Neural crest cell (in vitro differentiated cells): ENCODE measurements around the gene FCGR2B. TPM values are rescaled to one million over a fixed set of nuclear protein-coding genes. Genes with fewer than 3 reads are reported as not detected.
A peak's percentile ranks its signal among the peaks of the same experiment; 100 is the strongest.

Experiments
- DNase-seq: peaks from one replicate; pipeline ENCODE4 v3.0.0; 2021; ENCODE audit warnings: low read depth, mixed read lengths, low spot score
- H3K27ac Mint-ChIP-seq: one replicate; pipeline ENCODE4 v1.8.0; 2021; ENCODE audit warnings: mild to moderate bottlenecking, mixed read lengths; ENCODE audit not compliant: unreplicated experiment
- H3K27me3 Mint-ChIP-seq: 2 replicates; pipeline ENCODE4 v1.8.0; 2021; ENCODE audit warnings: low read depth, mild to moderate bottlenecking, mixed read lengths
- H3K36me3 Mint-ChIP-seq: 2 replicates; pipeline ENCODE4 v1.8.0; 2021; ENCODE audit warnings: low read depth, mild to moderate bottlenecking, mixed read lengths
- H3K4me1 Mint-ChIP-seq: 2 replicates; pipeline ENCODE4 v1.8.0; 2021; ENCODE audit warnings: mixed read lengths
- H3K4me3 Mint-ChIP-seq: one replicate; pipeline ENCODE4 v1.8.0; 2021; ENCODE audit warnings: mild to moderate bottlenecking, mixed read lengths
- H3K9me3 Mint-ChIP-seq: 2 replicates; pipeline ENCODE4 v1.8.0; 2021; ENCODE audit warnings: mixed read lengths
- CTCF ChIP-seq: fragments of 200-600 bp; sonication (generic); conservative IDR thresholded peaks from 2 replicates; pipeline ENCODE4 v1.5.0; 2021; ENCODE audit warnings: antibody characterized with exemption, mild to moderate bottlenecking
- total RNA-seq: library from RNA; stranded (reverse); gene quantifications from 2 replicates; pipeline ENCODE4 v1.2.1, GENCODE V29; 2021

FCGR2B gene
- total RNA-seq, 1 donor from 2014 or later, result not detected

DNA sequence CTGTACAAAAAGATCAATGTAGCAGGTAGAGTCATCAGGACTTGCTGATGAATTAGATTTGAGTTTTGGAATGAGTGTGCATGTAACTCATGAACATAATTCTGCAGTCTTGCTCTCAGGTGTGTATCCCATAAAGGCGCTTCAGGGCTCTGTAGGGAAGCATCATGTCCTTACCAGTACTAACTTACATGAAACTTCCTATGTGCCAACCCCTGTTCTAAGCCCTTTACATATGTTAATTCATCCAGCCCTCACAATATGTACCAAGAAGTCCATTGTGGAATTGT lies 56.3 kb downstream of the FCGR2B start:
- Mint-ChIP-seq H3K27me3 (peaks cover 90% of the 10 kb centered on the region), H3K4me1 (no peaks in the 10 kb centered on the region), H3K9me3 (no peaks in the 10 kb centered on the region), H3K36me3 (no peaks in the 10 kb centered on the region), H3K27ac (no peak overlapping the region), H3K4me3 (no peak overlapping the region)
- DNase-seq, result no peak
- TF ChIP-seq CTCF, result no peak

GRCh38 chr1:161720422-161720821 lies 57.5 kb downstream of the FCGR2B start:
- Mint-ChIP-seq H3K4me1 (no peaks in the 10 kb centered on the region), H3K9me3 (no peaks in the 10 kb centered on the region), H3K27ac (no peak overlapping the region), H3K27me3 (peaks cover 89% of the 10 kb centered on the region), H3K36me3 (no peaks in the 10 kb centered on the region), H3K4me3 (no peak overlapping the region)
- no peak for DNase-seq
- no peak for TF ChIP-seq CTCF

DNA sequence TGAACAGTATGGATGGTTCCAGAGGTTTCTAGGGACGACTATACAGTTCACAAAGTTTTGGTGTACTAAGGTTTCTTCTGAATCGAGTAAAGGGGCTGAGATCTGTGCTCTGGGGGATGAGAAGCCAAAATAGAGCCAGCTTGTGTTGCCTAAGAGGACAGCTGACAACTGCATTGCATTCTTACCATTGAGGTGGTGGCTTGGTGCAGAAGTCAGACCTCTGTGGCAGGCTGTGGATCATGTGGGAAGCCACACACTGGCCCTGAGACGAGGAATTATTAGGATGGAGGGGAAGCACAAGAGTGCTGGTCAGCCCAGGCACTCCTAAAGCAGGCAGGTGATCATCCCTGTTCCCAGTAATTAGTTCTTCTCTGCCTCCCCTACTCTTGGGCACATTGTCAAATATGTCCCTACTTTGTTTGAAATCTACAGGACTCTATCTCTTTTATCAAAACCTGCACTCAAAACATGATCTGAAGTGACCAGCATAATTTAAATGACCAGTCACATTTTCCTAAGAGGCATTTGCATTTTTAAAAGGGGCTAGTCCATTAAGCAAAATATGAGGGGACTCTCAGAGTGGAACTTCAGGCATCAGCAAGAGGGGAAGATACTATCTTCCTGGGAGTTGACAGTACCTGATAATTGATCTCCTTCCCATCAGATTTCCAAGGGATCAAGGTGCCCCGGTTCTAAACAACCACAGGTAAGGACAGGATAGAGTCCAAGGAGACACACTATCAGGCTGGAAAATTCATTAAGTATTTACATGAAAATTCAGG lies 58.2 kb downstream of the FCGR2B start, which contains the start of gene FCRLB:
TSS of gene FCRLB (plus strand) at position 589 of the 782 bp plus-strand sequence. CDS start 1,129 bp downstream, outside the sequence.
- H3K36me3 Mint-ChIP-seq, result no peaks in the 10 kb centered on the region
- H3K4me1 Mint-ChIP-seq, result peaks cover 7% of the 10 kb centered on the region
- peaks cover 89% of the 10 kb centered on the region for H3K27me3 Mint-ChIP-seq
- no peaks in the 10 kb centered on the region for H3K9me3 Mint-ChIP-seq
- no peak within 1 kb of the TSS for H3K27ac Mint-ChIP-seq
- peak within 1 kb of the TSS; percentile 14 for H3K4me3 Mint-ChIP-seq
- no peak for DNase-seq
- no peak for TF ChIP-seq CTCF

DNA sequence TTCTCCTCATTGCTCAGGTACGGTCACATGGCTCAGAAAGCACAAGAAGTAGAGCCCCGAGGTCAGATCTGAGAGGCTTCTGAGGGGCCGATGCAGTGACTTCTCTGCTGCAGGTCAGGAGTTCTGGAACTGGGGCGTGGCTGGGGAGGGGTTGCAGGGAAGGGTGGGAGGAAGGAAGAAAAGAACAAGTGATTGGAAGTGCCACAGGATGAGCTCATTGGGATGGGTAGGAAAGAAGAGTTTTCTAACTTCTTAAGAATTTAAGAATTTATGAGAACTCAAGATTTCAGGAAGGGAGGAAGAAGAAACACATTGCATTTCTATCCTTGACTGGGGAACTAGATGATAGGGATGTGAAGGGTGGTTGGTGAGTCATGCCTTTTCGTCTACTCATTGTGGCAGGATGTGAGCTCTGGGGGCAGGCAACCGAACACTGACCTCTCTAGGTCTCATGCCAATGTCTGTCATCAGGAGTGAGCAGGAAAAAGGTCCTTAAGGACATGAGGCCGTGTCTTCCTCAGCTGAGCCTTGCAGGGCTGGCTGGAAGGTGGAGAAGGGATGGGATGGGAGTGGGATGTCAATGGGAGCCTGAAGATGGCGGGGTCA lies 58.9 kb downstream of the FCGR2B start:
- Mint-ChIP-seq H3K27ac (no peak overlapping the region), H3K27me3 (peaks cover 85% of the 10 kb centered on the region), H3K4me1 (peaks cover 8% of the 10 kb centered on the region), H3K4me3 (peak overlapping the region; percentile 14), H3K36me3 (no peaks in the 10 kb centered on the region), H3K9me3 (no peaks in the 10 kb centered on the region)
- TF ChIP-seq CTCF, result no peak
- DNase-seq, result no peak

DNA sequence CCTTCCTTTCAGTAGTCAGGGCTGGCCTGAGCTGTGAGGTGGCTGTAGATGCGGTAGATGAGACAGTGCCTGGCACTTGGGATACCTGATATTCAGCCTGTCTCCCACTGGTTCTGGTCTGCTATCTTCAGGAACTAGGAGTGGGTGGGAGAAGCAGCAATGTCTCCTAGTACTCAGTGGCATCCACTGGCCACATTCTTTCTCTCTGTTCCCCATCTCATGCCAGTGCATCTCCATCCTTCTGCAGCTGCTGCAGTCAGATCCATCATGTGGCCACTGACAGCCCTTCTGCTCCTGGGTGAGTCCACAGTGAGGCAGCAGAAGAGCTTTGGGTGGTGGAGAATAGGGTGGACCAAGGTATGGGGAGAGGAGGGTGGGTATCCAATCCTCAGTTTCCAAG lies 59.5 kb downstream of the FCGR2B start:
- peaks cover 80% of the 10 kb centered on the region for H3K27me3 Mint-ChIP-seq
- H3K4me1 Mint-ChIP-seq, result peaks cover 8% of the 10 kb centered on the region
- no peaks in the 10 kb centered on the region for H3K36me3 Mint-ChIP-seq
- no peak for TF ChIP-seq CTCF
- H3K9me3 Mint-ChIP-seq, result no peaks in the 10 kb centered on the region
- no peak for DNase-seq
- H3K27ac Mint-ChIP-seq, result no peak overlapping the region
- no peak overlapping the region for H3K4me3 Mint-ChIP-seq
